ENCODE results near the gene NHP2.

NHP2 gene

GRCh38 chr5:178126556-178126955, 27.1 kb downstream of the NHP2 start:
- TF ChIP-seq CTCF (conservative IDR thresholded peaks at IDR 0.05; ENCODE audit: low read depth, low read length): no peak
- no peak overlapping the region for H3K9ac ChIP-seq
- H2AFZ ChIP-seq (ENCODE audit: low read depth): no peak overlapping the region
- no peaks in the 10 kb centered on the region for H4K20me1 ChIP-seq (ENCODE audit: insufficient read depth)
- H3K4me2 ChIP-seq: no peak overlapping the region
- no peaks in the 10 kb centered on the region for H3K79me2 ChIP-seq (ENCODE audit: insufficient read depth, low read depth)
- H3K4me1 ChIP-seq (ENCODE audit: low read depth, poor library complexity, severe bottlenecking): peaks cover 8% of the 10 kb centered on the region
- H3K27me3 ChIP-seq (ENCODE audit: insufficient read depth, low read depth): no peaks in the 10 kb centered on the region
- H3K4me3 ChIP-seq (IDR thresholded peaks at IDR 0.05; ENCODE audit: insufficient read depth, low read depth, low read length): no peak overlapping the region
- no peak overlapping the region for H3K27ac ChIP-seq
- no peaks in the 10 kb centered on the region for H3K36me3 ChIP-seq (ENCODE audit: insufficient read depth)

DNA sequence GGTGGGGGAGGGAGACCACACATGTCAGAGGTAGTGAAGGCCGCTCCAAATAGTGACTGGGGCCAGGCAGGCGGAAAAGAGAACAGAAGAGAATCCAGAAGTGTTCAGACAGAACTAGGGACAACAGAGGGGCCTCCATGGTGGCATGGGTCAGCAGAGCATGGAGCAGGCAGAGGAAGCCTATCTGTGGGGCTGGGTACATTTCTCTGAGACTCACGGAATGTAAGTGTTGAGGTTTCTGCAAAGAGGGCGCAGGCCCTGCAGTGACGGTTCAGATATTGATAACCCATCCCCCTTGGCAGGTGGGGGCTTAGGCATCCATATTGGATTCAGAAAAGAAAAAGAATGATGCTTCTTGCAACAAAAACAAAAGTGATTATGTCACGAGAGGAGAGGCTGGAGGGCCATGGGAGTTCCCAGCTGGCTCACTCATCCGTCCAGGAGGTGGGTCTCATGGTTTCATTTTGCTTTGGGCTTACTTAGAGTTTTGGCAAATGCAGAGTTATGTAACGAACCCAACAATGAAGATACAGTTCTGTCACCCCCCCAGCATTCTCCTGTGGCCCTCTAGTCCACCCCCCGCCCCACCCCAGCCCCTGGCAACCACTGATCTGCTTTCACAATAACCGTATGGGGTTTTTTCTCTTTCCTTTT, 28.3 kb downstream of the NHP2 start:
- Histone ChIP-seq H4K20me1 (ENCODE audit: insufficient read depth) (no peaks in the 10 kb centered on the region), H3K4me3 (IDR thresholded peaks at IDR 0.05; ENCODE audit: insufficient read depth, low read depth, low read length) (no peak overlapping the region), H3K79me2 (ENCODE audit: insufficient read depth, low read depth) (no peaks in the 10 kb centered on the region), H2AFZ (ENCODE audit: low read depth) (no peak overlapping the region), H3K27ac (no peak overlapping the region), H3K27me3 (ENCODE audit: insufficient read depth, low read depth) (no peaks in the 10 kb centered on the region), H3K4me1 (ENCODE audit: low read depth, poor library complexity, severe bottlenecking) (peaks cover 13% of the 10 kb centered on the region), H3K4me2 (no peak overlapping the region), H3K9ac (no peak overlapping the region), H3K36me3 (ENCODE audit: insufficient read depth) (no peaks in the 10 kb centered on the region)
- TF ChIP-seq CTCF (conservative IDR thresholded peaks at IDR 0.05; ENCODE audit: low read depth, low read length): no peak

DNA sequence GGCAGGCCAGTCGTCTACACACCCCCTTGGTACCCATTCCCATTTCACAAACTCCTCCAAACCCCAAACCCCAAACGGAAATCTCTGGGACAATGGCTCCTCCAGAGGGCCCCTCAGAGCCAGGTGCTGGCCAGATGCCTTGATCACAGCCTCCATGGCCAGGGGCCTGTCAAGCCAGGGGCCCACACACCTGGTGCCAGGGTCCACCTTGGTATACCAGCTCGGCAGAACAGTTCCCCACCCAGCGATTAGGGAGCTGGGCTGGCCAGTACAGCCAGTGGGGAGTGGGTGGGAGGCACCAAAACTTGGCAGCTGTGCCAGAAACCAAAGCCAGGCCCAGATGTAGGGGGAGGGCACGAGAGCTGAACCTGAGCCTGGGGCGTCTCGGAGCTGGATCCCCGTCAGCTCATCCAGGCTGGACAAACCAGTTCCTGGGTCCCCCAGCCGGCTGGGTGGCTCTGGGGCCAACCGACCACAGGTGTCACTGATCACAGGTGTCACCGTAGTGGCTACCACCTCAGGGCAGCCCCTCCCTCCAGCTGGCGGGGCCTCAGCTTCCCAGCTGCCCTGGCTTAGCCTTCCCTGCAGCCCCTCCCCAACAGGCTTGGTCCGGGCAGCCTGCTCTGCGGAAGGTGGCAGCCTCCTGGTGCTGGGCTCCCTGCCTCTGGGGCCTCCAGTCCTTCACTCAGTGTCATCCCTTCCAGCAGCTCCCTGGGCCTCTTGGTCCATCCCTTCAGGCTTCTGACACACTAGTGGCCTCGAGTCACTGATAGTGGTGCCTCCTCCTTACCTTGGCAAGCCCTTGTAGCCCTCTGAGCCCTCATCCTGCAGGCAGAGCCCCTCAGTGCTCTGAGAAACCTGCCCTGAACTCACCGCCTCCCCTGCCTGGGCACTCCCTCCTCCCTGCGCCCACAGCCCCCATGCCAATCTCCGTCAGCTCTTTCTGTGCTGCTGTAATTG, 29.4 kb downstream of the NHP2 start:
- no peaks in the 10 kb centered on the region for H3K36me3 ChIP-seq (ENCODE audit: insufficient read depth)
- no peaks in the 10 kb centered on the region for H3K27me3 ChIP-seq (ENCODE audit: insufficient read depth, low read depth)
- H3K4me1 ChIP-seq (ENCODE audit: low read depth, poor library complexity, severe bottlenecking): peaks cover 14% of the 10 kb centered on the region
- H2AFZ ChIP-seq (ENCODE audit: low read depth): no peak overlapping the region
- H3K4me3 ChIP-seq (IDR thresholded peaks at IDR 0.05; ENCODE audit: insufficient read depth, low read depth, low read length): no peak overlapping the region
- no peaks in the 10 kb centered on the region for H3K79me2 ChIP-seq (ENCODE audit: insufficient read depth, low read depth)
- no peak overlapping the region for H3K9ac ChIP-seq
- no peak overlapping the region for H3K4me2 ChIP-seq
- no peak overlapping the region for H3K27ac ChIP-seq
- no peak for TF ChIP-seq CTCF (conservative IDR thresholded peaks at IDR 0.05; ENCODE audit: low read depth, low read length)
- H4K20me1 ChIP-seq (ENCODE audit: insufficient read depth): no peaks in the 10 kb centered on the region

DNA sequence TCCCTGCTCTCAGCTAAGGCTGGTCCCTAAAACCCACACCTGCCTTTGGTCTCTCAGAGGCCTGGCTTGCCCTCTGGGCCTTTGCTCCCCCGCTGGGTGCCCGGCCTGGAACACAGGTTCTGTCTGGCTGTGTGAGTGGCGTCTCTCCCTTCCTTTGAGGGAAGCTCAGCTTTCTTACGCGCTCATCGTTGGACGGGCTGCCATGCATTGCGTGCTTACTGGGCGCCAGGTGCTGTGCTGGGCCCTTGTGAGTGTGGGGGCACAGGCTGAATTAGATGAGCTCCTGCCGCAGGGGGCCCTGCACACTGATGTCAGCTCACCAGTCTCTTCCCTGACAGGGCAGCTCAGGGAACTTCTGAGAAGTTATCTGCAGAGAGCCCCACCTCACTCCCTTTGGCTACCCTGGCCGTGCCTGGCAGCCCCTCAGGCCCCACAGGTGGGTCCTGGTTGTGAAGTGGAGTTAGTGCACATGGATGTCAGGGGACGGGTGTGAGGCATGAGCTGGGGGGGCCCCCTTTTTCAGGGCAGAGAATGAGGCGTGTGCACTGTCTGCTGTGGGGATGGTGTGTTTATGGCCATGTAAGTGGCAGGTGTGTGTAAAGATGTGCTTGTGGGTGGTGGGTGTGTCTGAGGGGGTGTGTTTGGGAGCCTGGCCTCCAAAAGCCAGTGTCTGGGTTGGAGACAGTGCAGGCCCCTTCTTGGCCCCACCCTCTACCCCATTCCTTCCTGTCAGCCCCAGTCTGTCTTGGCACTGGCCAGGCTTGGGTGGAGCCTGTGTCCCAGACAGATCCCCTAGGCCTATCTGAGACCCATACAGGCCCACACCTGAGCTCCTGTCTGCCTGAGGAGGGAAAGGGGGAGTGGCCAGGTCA, 30.4 kb downstream of the NHP2 start:
- Histone ChIP-seq H2AFZ (ENCODE audit: low read depth) (no peak overlapping the region), H3K9ac (no peak overlapping the region), H3K36me3 (ENCODE audit: insufficient read depth) (no peaks in the 10 kb centered on the region), H3K4me1 (ENCODE audit: low read depth, poor library complexity, severe bottlenecking) (peaks cover 14% of the 10 kb centered on the region), H4K20me1 (ENCODE audit: insufficient read depth) (no peaks in the 10 kb centered on the region), H3K4me3 (IDR thresholded peaks at IDR 0.05; ENCODE audit: insufficient read depth, low read depth, low read length) (no peak overlapping the region), H3K27ac (no peak overlapping the region), H3K4me2 (no peak overlapping the region), H3K79me2 (ENCODE audit: insufficient read depth, low read depth) (no peaks in the 10 kb centered on the region), H3K27me3 (ENCODE audit: insufficient read depth, low read depth) (no peaks in the 10 kb centered on the region)
- no peak for TF ChIP-seq CTCF (conservative IDR thresholded peaks at IDR 0.05; ENCODE audit: low read depth, low read length)

Data from KMS-11 (cell line).